Natural killer cell (primary cell): ENCODE results near the gene PRKN. TPM values are rescaled to one million over a fixed set of nuclear protein-coding genes. Genes with fewer than 3 reads are reported as not detected.

ENCODE experiments used
- ATAC-seq, 3 donors: fragments of 150-1000 bp in 2 of 3; fragments of 200-7000 bp in 1 of 3; cut with Tn5 transposase; 1 replicate in 1 of 3; 2 replicates in 2 of 3; pipeline ENCODE4 v1.10.0; 2021; ENCODE audit warnings: mild to moderate bottlenecking in 2 of 3, moderate library complexity in 2 of 3
- DNase-seq, 2 donors: peaks; one replicate each; pipeline versions ENCODE4 v3.0.0 to v3.0.0-alpha.2; 2013 to 2021; ENCODE audit warnings: mixed read lengths in 1 of 2
- H3K27ac ChIP-seq: one replicate; pipeline ENCODE4 v1.5.1; 2013; ENCODE audit warnings: mild to moderate bottlenecking, low read length
- H3K27me3 ChIP-seq: one replicate; pipeline ENCODE4 v1.6.1; 2013; ENCODE audit warnings: low read length; ENCODE audit not compliant: control insufficient read depth, insufficient read depth
- H3K36me3 ChIP-seq: one replicate; pipeline ENCODE4 v1.6.1; 2013; ENCODE audit warnings: low read length; ENCODE audit not compliant: control insufficient read depth, insufficient read depth
- H3K4me1 ChIP-seq: one replicate; pipeline ENCODE4 v1.6.1; 2013; ENCODE audit warnings: low read length; ENCODE audit not compliant: control insufficient read depth, insufficient read depth
- H3K4me3 ChIP-seq: one replicate; pipeline ENCODE4 v1.5.1; 2013; ENCODE audit warnings: low read length
- H3K9me3 ChIP-seq: one replicate; pipeline ENCODE4 v1.6.1; 2013; ENCODE audit warnings: low read length; ENCODE audit not compliant: control insufficient read depth, insufficient read depth
- H3K27ac Mint-ChIP-seq, 2 donors: one replicate each; pipeline ENCODE4 v1.8.0; 2022; ENCODE audit warnings: mild to moderate bottlenecking in 2 of 2, mixed read lengths in 2 of 2, moderate library complexity in 1 of 2
- H3K27me3 Mint-ChIP-seq, 2 donors: one replicate each; pipeline ENCODE4 v1.8.0; 2022; ENCODE audit warnings: low read depth in 2 of 2, mixed read lengths in 2 of 2
- H3K36me3 Mint-ChIP-seq: one replicate; pipeline ENCODE4 v1.8.0; 2022; ENCODE audit warnings: mixed read lengths
- H3K4me1 Mint-ChIP-seq, 2 donors: one replicate each; pipeline ENCODE4 v1.8.0; 2022; ENCODE audit warnings: mixed read lengths in 2 of 2
- H3K4me3 Mint-ChIP-seq: one replicate; pipeline ENCODE4 v1.8.0; 2022; ENCODE audit warnings: mild to moderate bottlenecking, moderate library complexity, mixed read lengths
- H3K9me3 Mint-ChIP-seq, 2 donors: one replicate each; pipeline ENCODE4 v1.8.0; 2022; ENCODE audit warnings: mixed read lengths in 2 of 2
- WGBS: methylation state at CpG from one replicate; pipeline ENCODE4 v1.1.7; 2013; ENCODE audit warnings: missing lambda C conversion rate; ENCODE audit not compliant: insufficient coverage; 5-methylcytosine and 5-hydroxymethylcytosine counted together
- intact Hi-C: fragments of 100-400 bp; cut with micrococcal nuclease; formaldehyde crosslinking; loops from one replicate; pipeline ENCODE4 v1.14.2; 2022
- total RNA-seq, 4 donors: library from RNA; stranded (reverse); fragments of 120-200 nt in 1 of 4; gene quantifications; one replicate each; pipeline versions ENCODE4 v1.2.3 to v1.2.4, GENCODE V29; 2013 to 2022
- TF ChIP-seq, protein P1 (sequence below): fragments of 200-600 bp; IDR thresholded peaks from one replicate; pipeline ENCODE4 v1.8.0; 2022; ENCODE audit warnings: antibody characterized with exemption

The PRKN gene
- total RNA-seq, 3 donors from 2014 or later (not counting 1 experiment from before 2014, with no cell fraction given): 1.4 to 1.9 (median 1.9) TPM

DNA sequence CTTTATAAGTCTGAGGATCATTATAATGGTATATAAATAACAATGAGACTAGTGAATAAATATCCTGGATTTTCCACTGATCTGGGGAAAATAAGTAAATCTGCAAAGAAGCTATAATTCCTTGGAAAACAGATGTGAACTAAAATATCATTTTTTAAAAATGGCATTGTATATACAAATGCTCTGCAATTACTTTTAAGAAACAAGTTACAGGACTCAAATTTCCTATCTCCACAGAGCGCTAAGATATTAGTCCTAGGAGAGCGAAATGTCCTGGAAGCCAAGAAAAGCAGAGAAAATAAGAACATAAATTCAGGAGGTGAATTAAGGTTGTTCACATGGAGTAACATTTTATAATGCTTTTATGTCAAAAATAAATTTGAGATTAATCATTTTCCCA is 61.3 kb downstream of the PRKN start:
- no CpG with 5 or more reads among the region's 2 CpGs for WGBS
- intact Hi-C loops: no loop called here
- Histone ChIP-seq H3K27ac (no peak overlapping the region), H3K4me3 (no peak overlapping the region), H3K27me3 (no peaks in the 10 kb centered on the region), H3K36me3 (no peaks in the 10 kb centered on the region), H3K4me1 (no peaks in the 10 kb centered on the region), H3K9me3 (peaks cover 6% of the 10 kb centered on the region)
- TF ChIP-seq, protein P1, sequence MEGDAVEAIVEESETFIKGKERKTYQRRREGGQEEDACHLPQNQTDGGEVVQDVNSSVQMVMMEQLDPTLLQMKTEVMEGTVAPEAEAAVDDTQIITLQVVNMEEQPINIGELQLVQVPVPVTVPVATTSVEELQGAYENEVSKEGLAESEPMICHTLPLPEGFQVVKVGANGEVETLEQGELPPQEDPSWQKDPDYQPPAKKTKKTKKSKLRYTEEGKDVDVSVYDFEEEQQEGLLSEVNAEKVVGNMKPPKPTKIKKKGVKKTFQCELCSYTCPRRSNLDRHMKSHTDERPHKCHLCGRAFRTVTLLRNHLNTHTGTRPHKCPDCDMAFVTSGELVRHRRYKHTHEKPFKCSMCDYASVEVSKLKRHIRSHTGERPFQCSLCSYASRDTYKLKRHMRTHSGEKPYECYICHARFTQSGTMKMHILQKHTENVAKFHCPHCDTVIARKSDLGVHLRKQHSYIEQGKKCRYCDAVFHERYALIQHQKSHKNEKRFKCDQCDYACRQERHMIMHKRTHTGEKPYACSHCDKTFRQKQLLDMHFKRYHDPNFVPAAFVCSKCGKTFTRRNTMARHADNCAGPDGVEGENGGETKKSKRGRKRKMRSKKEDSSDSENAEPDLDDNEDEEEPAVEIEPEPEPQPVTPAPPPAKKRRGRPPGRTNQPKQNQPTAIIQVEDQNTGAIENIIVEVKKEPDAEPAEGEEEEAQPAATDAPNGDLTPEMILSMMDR: no peak
- H3K9me3 Mint-ChIP-seq: peaks cover 4 to 9% of the 10 kb centered on the region in 2 donors
- ATAC-seq (no peak), DNase-seq (no peak)
- no peak overlapping the region for H3K4me3 Mint-ChIP-seq
- H3K4me1 Mint-ChIP-seq: no peaks in the 10 kb centered on the region
- no peaks in the 10 kb centered on the region for H3K36me3 Mint-ChIP-seq
- no peak overlapping the region for H3K27ac Mint-ChIP-seq
- H3K27me3 Mint-ChIP-seq: no peaks in the 10 kb centered on the region

DNA sequence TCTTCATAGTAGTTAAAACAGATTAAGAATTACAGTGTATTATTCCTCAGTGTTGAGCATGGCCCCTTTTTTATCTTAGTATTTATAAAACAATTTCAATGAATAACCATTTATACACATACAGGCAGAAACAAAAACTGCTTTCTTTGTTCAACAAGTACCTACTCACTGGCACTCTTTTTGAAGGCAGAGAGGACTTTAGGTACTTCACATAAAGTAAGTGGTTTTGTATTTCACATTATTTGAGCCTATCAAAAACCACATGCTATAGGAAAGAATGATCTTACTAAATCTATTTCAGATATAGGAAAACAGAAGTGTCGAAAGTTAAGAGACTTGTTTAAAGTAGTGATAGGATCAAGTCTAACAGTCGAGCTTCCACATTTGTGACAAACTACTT is 73.8 kb downstream of the PRKN start:
- Mint-ChIP-seq H3K27me3 (no peaks in the 10 kb centered on the region), H3K4me3 (no peak overlapping the region), H3K4me1 (no peaks in the 10 kb centered on the region), H3K36me3 (no peaks in the 10 kb centered on the region), H3K9me3 (peaks cover 0 to 7% of the 10 kb centered on the region in 2 donors), H3K27ac (no peak overlapping the region)
- no peaks in the 10 kb centered on the region for H3K36me3 ChIP-seq
- no peak overlapping the region for H3K4me3 ChIP-seq
- WGBS: 67% methylated on average over 1 of the region's 2 CpGs
- no peak for DNase-seq
- no peak overlapping the region for H3K27ac ChIP-seq
- ATAC-seq: no peak
- TF ChIP-seq, protein P1: no peak
- intact Hi-C loops: no loop called here
- no peaks in the 10 kb centered on the region for H3K9me3 ChIP-seq
- H3K27me3 ChIP-seq: no peaks in the 10 kb centered on the region
- no peaks in the 10 kb centered on the region for H3K4me1 ChIP-seq

DNA sequence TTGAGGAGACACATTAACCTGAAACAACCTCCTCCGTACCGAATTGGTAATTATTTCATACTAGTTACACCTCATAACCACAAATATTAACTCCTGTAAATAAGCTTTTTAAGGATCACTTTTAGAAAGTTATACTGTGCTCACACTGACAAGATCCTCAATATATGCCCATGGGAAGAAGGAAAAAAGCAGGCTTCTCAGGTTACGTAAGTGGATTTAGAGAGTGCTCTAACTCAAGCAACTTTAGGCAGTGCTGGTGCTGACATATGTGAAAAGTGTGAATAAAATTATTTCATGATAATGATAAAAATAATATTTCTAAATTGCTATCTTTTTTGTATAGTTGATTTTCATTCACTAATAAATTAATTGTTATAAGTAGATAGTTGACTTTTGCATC is 76.1 kb downstream of the PRKN start:
- Histone ChIP-seq H3K4me1 (no peaks in the 10 kb centered on the region), H3K4me3 (no peak overlapping the region), H3K36me3 (no peaks in the 10 kb centered on the region), H3K27me3 (no peaks in the 10 kb centered on the region), H3K9me3 (no peaks in the 10 kb centered on the region), H3K27ac (no peak overlapping the region)
- WGBS: 100% methylated on average over 3 of the region's 3 CpGs
- ATAC-seq (no peak), DNase-seq (no peak)
- TF ChIP-seq, protein P1: no peak
- no peaks in the 10 kb centered on the region for H3K27me3 Mint-ChIP-seq
- no peaks in the 10 kb centered on the region for H3K4me1 Mint-ChIP-seq
- H3K4me3 Mint-ChIP-seq: no peak overlapping the region
- no peak overlapping the region for H3K27ac Mint-ChIP-seq
- no peaks in the 10 kb centered on the region for H3K36me3 Mint-ChIP-seq
- intact Hi-C loops: no loop called here
- H3K9me3 Mint-ChIP-seq: peaks cover 0 to 3% of the 10 kb centered on the region in 2 donors

DNA sequence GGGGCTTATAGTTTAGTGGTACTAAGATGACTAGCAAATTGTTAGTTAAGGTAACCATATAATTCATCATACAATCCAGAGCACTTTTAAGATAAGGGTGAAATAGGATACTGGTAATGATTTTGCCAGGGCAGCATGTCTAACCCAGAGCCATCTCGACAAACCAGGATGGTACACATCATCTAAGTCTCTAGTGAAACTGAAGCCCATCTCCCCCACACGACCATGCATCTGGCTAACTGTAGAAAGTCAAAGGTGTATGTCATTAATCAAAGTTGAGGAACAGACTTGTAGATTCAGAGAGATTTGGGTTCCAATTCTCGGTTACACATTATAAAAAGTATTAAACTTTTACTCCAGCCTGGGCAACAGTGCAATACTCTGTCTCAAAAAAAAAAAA is 78.3 kb downstream of the PRKN start:
- H3K27ac Mint-ChIP-seq: no peak overlapping the region
- Histone ChIP-seq H3K4me3 (no peak overlapping the region), H3K27ac (no peak overlapping the region), H3K9me3 (no peaks in the 10 kb centered on the region), H3K4me1 (no peaks in the 10 kb centered on the region), H3K27me3 (no peaks in the 10 kb centered on the region), H3K36me3 (no peaks in the 10 kb centered on the region)
- DNase-seq (no peak), ATAC-seq (no peak)
- no peaks in the 10 kb centered on the region for H3K27me3 Mint-ChIP-seq
- intact Hi-C loops: no loop called here
- H3K9me3 Mint-ChIP-seq: peaks cover 0 to 2% of the 10 kb centered on the region in 2 donors
- no peaks in the 10 kb centered on the region for H3K4me1 Mint-ChIP-seq
- H3K36me3 Mint-ChIP-seq: no peaks in the 10 kb centered on the region
- 89% methylated on average over 3 of the region's 3 CpGs for WGBS
- TF ChIP-seq, protein P1: no peak
- H3K4me3 Mint-ChIP-seq: no peak overlapping the region
